Measurements from ENCODE around the gene RASAL2. TPM values are rescaled to one million over a fixed set of nuclear protein-coding genes. Genes with fewer than 3 reads are reported as not detected.

Gene RASAL2
- total and polyA plus RNA-seq, 12 donors = 2.4 to 31.5 (median 15.0) TPM

- Histone ChIP-seq H3K9me3 (replicated peaks in 1 of 3) (no peaks in the 10 kb centered on the region), H3K27me3 (no peaks in the 10 kb centered on the region), H3K36me3 (replicated peaks in 1 of 2) (no peaks in the 10 kb centered on the region), H3K4me3 (no peak overlapping the region), H3K4me1 (replicated peaks in 1 of 2) (peaks cover 4 to 8% of the 10 kb centered on the region in 2 donors), H3K27ac (no peak overlapping the region)
- intact Hi-C loops (cut with DNase I) = no loop called here
- 41 to 66% (median 43%) methylated on average over 3 of the region's 3 CpGs for WGBS, 4 donors
- DNase-seq = no peak
- TF ChIP-seq POLR2A (IDR thresholded peaks at IDR 0.05) = no peak
- TF ChIP-seq, protein P1, sequence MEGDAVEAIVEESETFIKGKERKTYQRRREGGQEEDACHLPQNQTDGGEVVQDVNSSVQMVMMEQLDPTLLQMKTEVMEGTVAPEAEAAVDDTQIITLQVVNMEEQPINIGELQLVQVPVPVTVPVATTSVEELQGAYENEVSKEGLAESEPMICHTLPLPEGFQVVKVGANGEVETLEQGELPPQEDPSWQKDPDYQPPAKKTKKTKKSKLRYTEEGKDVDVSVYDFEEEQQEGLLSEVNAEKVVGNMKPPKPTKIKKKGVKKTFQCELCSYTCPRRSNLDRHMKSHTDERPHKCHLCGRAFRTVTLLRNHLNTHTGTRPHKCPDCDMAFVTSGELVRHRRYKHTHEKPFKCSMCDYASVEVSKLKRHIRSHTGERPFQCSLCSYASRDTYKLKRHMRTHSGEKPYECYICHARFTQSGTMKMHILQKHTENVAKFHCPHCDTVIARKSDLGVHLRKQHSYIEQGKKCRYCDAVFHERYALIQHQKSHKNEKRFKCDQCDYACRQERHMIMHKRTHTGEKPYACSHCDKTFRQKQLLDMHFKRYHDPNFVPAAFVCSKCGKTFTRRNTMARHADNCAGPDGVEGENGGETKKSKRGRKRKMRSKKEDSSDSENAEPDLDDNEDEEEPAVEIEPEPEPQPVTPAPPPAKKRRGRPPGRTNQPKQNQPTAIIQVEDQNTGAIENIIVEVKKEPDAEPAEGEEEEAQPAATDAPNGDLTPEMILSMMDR (IDR thresholded peaks at IDR 0.05) = no peak
Observed at GRCh38 chr1:178485541-178485981, 391.7 kb downstream of the RASAL2 start.

GRCh38 chr1:178486100-178487069 is 392.5 kb downstream of the RASAL2 start:
- peaks cover 4 to 8% of the 10 kb centered on the region in 2 donors for H3K4me1 ChIP-seq (replicated peaks in 1 of 2)
- no peak for DNase-seq
- H3K9me3 ChIP-seq (replicated peaks in 1 of 3) = no peaks in the 10 kb centered on the region
- no peaks in the 10 kb centered on the region for H3K27me3 ChIP-seq
- H3K27ac ChIP-seq = no peak overlapping the region
- intact Hi-C loops (cut with DNase I) = no loop called here
- no peaks in the 10 kb centered on the region for H3K36me3 ChIP-seq (replicated peaks in 1 of 2)
- WGBS, 4 donors = 39 to 83% (median 60%) methylated on average over 5 to 54 of the region's 54 CpGs
- no peak overlapping the region for H3K4me3 ChIP-seq
- TF ChIP-seq, protein P1 (IDR thresholded peaks at IDR 0.05) = no peak
- no peak for TF ChIP-seq POLR2A (IDR thresholded peaks at IDR 0.05)

GRCh38 chr1:178487070-178487615 is 393.2 kb downstream of the RASAL2 start:
- WGBS, 4 donors = 43 to 83% (median 50%) methylated on average over 5 to 20 of the region's 20 CpGs
- H3K9me3 ChIP-seq (replicated peaks in 1 of 3) = no peaks in the 10 kb centered on the region
- no peaks in the 10 kb centered on the region for H3K27me3 ChIP-seq
- TF ChIP-seq POLR2A (IDR thresholded peaks at IDR 0.05) = no peak
- TF ChIP-seq, protein P1 (IDR thresholded peaks at IDR 0.05) = no peak
- H3K27ac ChIP-seq = no peak overlapping the region
- no peak for DNase-seq
- no peaks in the 10 kb centered on the region for H3K36me3 ChIP-seq (replicated peaks in 1 of 2)
- intact Hi-C loops (cut with DNase I) = no loop called here
- no peak overlapping the region for H3K4me3 ChIP-seq
- H3K4me1 ChIP-seq (replicated peaks in 1 of 2) = peaks cover 4 to 8% of the 10 kb centered on the region in 2 donors

DNA sequence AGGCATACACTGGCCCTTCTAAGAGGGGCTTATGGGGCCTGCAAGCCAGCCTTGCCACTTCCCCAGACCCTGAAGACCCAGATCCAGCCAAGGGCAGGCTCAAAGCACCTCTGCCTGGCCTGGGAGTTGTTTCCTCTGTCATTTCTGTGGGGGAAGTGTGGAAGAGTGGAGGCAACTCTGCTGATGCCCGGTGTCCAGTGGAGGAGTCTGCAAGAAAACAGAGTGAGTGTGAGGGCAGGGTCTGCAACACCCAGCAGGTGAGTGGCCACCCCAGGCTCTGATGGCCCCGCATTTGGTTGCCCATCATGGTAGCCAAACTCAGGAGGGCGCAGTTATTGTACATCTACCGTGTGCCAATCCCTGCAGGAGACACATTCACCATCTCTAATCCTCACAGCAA is 394.5 kb downstream of the RASAL2 start:
- H3K27ac ChIP-seq = no peak overlapping the region
- intact Hi-C loops (cut with DNase I) = no loop called here
- DNase-seq = no peak
- TF ChIP-seq POLR2A (IDR thresholded peaks at IDR 0.05) = no peak
- TF ChIP-seq, protein P1 (IDR thresholded peaks at IDR 0.05) = no peak
- H3K9me3 ChIP-seq (replicated peaks in 1 of 3) = no peaks in the 10 kb centered on the region
- peaks cover 4 to 8% of the 10 kb centered on the region in 2 donors for H3K4me1 ChIP-seq (replicated peaks in 1 of 2)
- no peaks in the 10 kb centered on the region for H3K36me3 ChIP-seq (replicated peaks in 1 of 2)
- 82 to 93% (median 90%) methylated on average over 4 of the region's 4 CpGs for WGBS, 4 donors
- H3K4me3 ChIP-seq = no peak overlapping the region
- no peaks in the 10 kb centered on the region for H3K27me3 ChIP-seq

Measured in adrenal gland (tissue), 12 donors.